DOHH2 (cell line): Measurements from ENCODE around the gene OXCT2.

Experiments
- CTCF ChIP-seq: fragments of 200-600 bp; sonication (generic); IDR thresholded peaks from one replicate; pipeline ENCODE4 v1.5.1; 2014; ENCODE audit warnings: antibody characterized with exemption, mild to moderate bottlenecking, low read depth, low read length; ENCODE audit not compliant: poor library complexity, severe bottlenecking
- EZH2phosphoT487 ChIP-seq: fragments of 200-600 bp; sonication (generic); IDR thresholded peaks from 2 replicates; pipeline ENCODE4 v1.6.1; 2017; ENCODE audit warnings: borderline replicate concordance, mild to moderate bottlenecking, antibody characterized with exemption, low read length, moderate library complexity, mixed read lengths

GRCh38 chr1:39776886-39777285, 5.7 kb upstream of the OXCT2 start:
- no peak for TF ChIP-seq CTCF
- TF ChIP-seq EZH2phosphoT487: no peak
